Neural cell (in vitro differentiated cells): Measurements from ENCODE around the gene NDUFB1. TPM values are rescaled to one million over a fixed set of nuclear protein-coding genes. Genes with fewer than 3 reads are reported as not detected.

Source experiments
- H2AFZ ChIP-seq: fragments of 200-600, 300-800 bp; sonication (generic), shearing (Covaris generic); 2 replicates; pipeline ENCODE4 v1.6.0; 2014; ENCODE audit warnings: low read depth, mild to moderate bottlenecking, antibody characterized with exemption, low read length, moderate library complexity
- H3F3A ChIP-seq: fragments of 200-600 bp; shearing (Covaris generic); 2 replicates; pipeline ENCODE4 v1.6.1; 2016; ENCODE audit warnings: mild to moderate bottlenecking, moderate library complexity, mixed read lengths, antibody characterized with exemption, low read length; ENCODE audit not compliant: insufficient read depth, poor library complexity, severe bottlenecking
- H3K27ac ChIP-seq: fragments of 200-600, 300-800 bp; sonication (generic), shearing (Covaris generic); 2 replicates; pipeline ENCODE4 v1.5.1; 2014; ENCODE audit warnings: mild to moderate bottlenecking, low read length, moderate library complexity
- H3K27me3 ChIP-seq: fragments of 300-800, 200-600 bp; sonication (generic), shearing (Covaris generic); 2 replicates; pipeline ENCODE4 v1.6.0; 2014; ENCODE audit warnings: mild to moderate bottlenecking, low read depth, low read length, moderate library complexity; ENCODE audit not compliant: insufficient read depth
- H3K36me3 ChIP-seq: fragments of 300-800, 200-600 bp; sonication (generic), shearing (Covaris generic); 2 replicates; pipeline ENCODE4 v1.5.1; 2014; ENCODE audit warnings: mild to moderate bottlenecking, antibody characterized with exemption, low read length, moderate library complexity; ENCODE audit not compliant: insufficient read depth
- H3K4me2 ChIP-seq: fragments of 300-800, 200-600 bp; sonication (generic), shearing (Covaris generic); 2 replicates; pipeline ENCODE4 v1.6.0; 2014; ENCODE audit warnings: mild to moderate bottlenecking, low read length
- H3K4me3 ChIP-seq: fragments of 300-800, 200-600 bp; sonication (generic), shearing (Covaris generic); 2 replicates; pipeline ENCODE4 v1.5.1; 2014; ENCODE audit warnings: mild to moderate bottlenecking, low read length, moderate library complexity
- H3K79me2 ChIP-seq: fragments of 200-600 bp; shearing (Covaris generic); replicated peaks from 2 replicates; pipeline ENCODE4 v1.6.0; 2014; ENCODE audit warnings: mild to moderate bottlenecking, low read length, moderate library complexity; ENCODE audit not compliant: insufficient read depth
- H3K9ac ChIP-seq: fragments of 300-800, 200-600 bp; sonication (generic), shearing (Covaris generic); 2 replicates; pipeline ENCODE4 v1.6.1; 2016; ENCODE audit warnings: mild to moderate bottlenecking, low read length, mixed read lengths
- H3K9me2 ChIP-seq: fragments of 200-600 bp; shearing (Covaris generic); 2 replicates; pipeline ENCODE4 v1.6.1; 2016; ENCODE audit warnings: mild to moderate bottlenecking, low read length, mixed read lengths; ENCODE audit not compliant: insufficient read depth
- H3K9me3 ChIP-seq: fragments of 200-600, 300-800 bp; sonication (generic), shearing (Covaris generic); 2 replicates; pipeline ENCODE4 v1.6.1; 2016; ENCODE audit warnings: mild to moderate bottlenecking, mixed run types, low read length, moderate library complexity, mixed read lengths
- H4K20me1 ChIP-seq: fragments of 200-600 bp; shearing (Covaris generic); 2 replicates; pipeline ENCODE4 v1.6.1; 2016; ENCODE audit warnings: mild to moderate bottlenecking, mixed run types; ENCODE audit not compliant: insufficient read depth
- CTCF ChIP-seq: fragments of 450-650 bp; IDR thresholded peaks from 2 replicates; pipeline ENCODE4 v1.5.1; 2014; ENCODE audit warnings: antibody characterized with exemption, mild to moderate bottlenecking, moderate library complexity; ENCODE audit not compliant: poor library complexity, severe bottlenecking
- EP300 ChIP-seq: fragments of 450-650 bp; conservative IDR thresholded peaks from 2 replicates; pipeline ENCODE4 v1.6.1; 2014; ENCODE audit warnings: antibody characterized with exemption, mild to moderate bottlenecking, moderate library complexity; ENCODE audit not compliant: poor library complexity, severe bottlenecking
- EZH2 ChIP-seq: fragments of 200-600, 300-800 bp; shearing (Covaris generic), sonication (generic); IDR thresholded peaks from 2 replicates; pipeline ENCODE4 v1.6.1; 2014; ENCODE audit warnings: antibody characterized with exemption, low read length, borderline replicate concordance, mild to moderate bottlenecking; ENCODE audit not compliant: insufficient read depth, poor library complexity, severe bottlenecking
- MXI1 ChIP-seq: fragments of 450-650 bp; conservative IDR thresholded peaks from 2 replicates; pipeline ENCODE4 v1.6.1; 2014; ENCODE audit warnings: antibody characterized with exemption, mild to moderate bottlenecking; ENCODE audit not compliant: poor library complexity, severe bottlenecking
- POLR2AphosphoS5 ChIP-seq: IDR thresholded peaks from 2 replicates; pipeline ENCODE4 v1.6.1; 2012
- RAD21 ChIP-seq: fragments of 450-650 bp; conservative IDR thresholded peaks from 2 replicates; pipeline ENCODE4 v1.6.1; 2014; ENCODE audit warnings: antibody characterized with exemption, mild to moderate bottlenecking, moderate library complexity
- REST ChIP-seq: IDR thresholded peaks from 2 replicates; pipeline ENCODE4 v1.6.1; 2012; ENCODE audit warnings: borderline replicate concordance
- SMC3 ChIP-seq: fragments of 450-650 bp; conservative IDR thresholded peaks from 2 replicates; pipeline ENCODE4 v1.6.1; 2014; ENCODE audit warnings: antibody characterized with exemption, mild to moderate bottlenecking, moderate library complexity; ENCODE audit not compliant: poor library complexity
- TAF1 ChIP-seq: IDR thresholded peaks from 2 replicates; pipeline ENCODE4 v1.6.1; 2012; ENCODE audit warnings: low read depth
- polyA plus RNA-seq: library from polyadenylated mRNA; depleted of rRNA; stranded (reverse); fragments of >200 nt; gene quantifications from 2 replicates; pipeline ENCODE4 v1.2.3, GENCODE V29; 2014

NDUFB1 gene
- polyA plus RNA-seq, 1 donor from 2014 or later, result 1,224 TPM

GRCh38 chr14:92074555-92074954 lies 47.0 kb downstream of the NDUFB1 start:
- H2AFZ ChIP-seq, result no peak overlapping the region
- H3K27ac ChIP-seq, result no peak overlapping the region
- H3K27me3 ChIP-seq, result no peaks in the 10 kb centered on the region
- H3K4me2 ChIP-seq, result no peak overlapping the region
- no peak overlapping the region for H3K4me3 ChIP-seq
- H3K9me3 ChIP-seq, result no peaks in the 10 kb centered on the region
- TF ChIP-seq SMC3, result no peak
- TF ChIP-seq CTCF, result no peak
- TF ChIP-seq TAF1, result no peak
- no peak for TF ChIP-seq RAD21
- TF ChIP-seq MXI1, result no peak
- TF ChIP-seq EP300, result no peak
- no peak for TF ChIP-seq REST
- no peak for TF ChIP-seq POLR2AphosphoS5
- no peak for TF ChIP-seq EZH2
- H3F3A ChIP-seq, result no peaks in the 10 kb centered on the region
- no peaks in the 10 kb centered on the region for H3K9me2 ChIP-seq
- H3K79me2 ChIP-seq, result no peaks in the 10 kb centered on the region
- H3K36me3 ChIP-seq, result peaks cover 5% of the 10 kb centered on the region
- H3K9ac ChIP-seq, result no peak overlapping the region
- H4K20me1 ChIP-seq, result no peaks in the 10 kb centered on the region

Other genes starting within 250 kb of the NDUFB1 start
- gene FBLN5, start 174.0 kb downstream of the NDUFB1 start, polyA plus RNA-seq, result 0.78 and 1.5 TPM in 2 replicates
- 8.7 and 8.8 TPM in 2 replicates for gene TRIP11, start 81.6 kb downstream of the NDUFB1 start, polyA plus RNA-seq
- gene ATXN3, start 15.1 kb downstream of the NDUFB1 start, polyA plus RNA-seq, result 16.7 and 30.5 TPM in 2 replicates
- gene CPSF2, start 263 bp upstream of the NDUFB1 start, polyA plus RNA-seq, result 18.5 and 20.4 TPM in 2 replicates
- gene SLC24A4, start 201.5 kb upstream of the NDUFB1 start, polyA plus RNA-seq, result 0.17 and 0.30 TPM in 2 replicates